ENCODE measurements around the gene TMEM42. TPM values are rescaled to one million over a fixed set of nuclear protein-coding genes. Genes with fewer than 3 reads are reported as not detected.

TMEM42 gene
- total and polyA plus RNA-seq, 10 of the 15 experiments (the other 5 are each of a cell fraction or from before 2014, with no cell fraction given): 5.0 to 20.5 (median 12.2) TPM

- Histone ChIP-seq H2AFZ (ENCODE audit: control insufficient read depth, low read depth, low read length) (no peak overlapping the region), H3K27ac (ENCODE audit: control insufficient read depth, insufficient read depth) (no peak overlapping the region), H3K4me2 (ENCODE audit: control insufficient read depth, insufficient read depth) (no peak overlapping the region), H4K20me1 (ENCODE audit: control insufficient read depth, insufficient read depth) (no peaks in the 10 kb centered on the region), H3K36me3 (ENCODE audit: control insufficient read depth in 2 of 2, insufficient read depth in 2 of 2, low read length in 1 of 2) (no peaks in the 10 kb centered on the region), H3K27me3 (replicated peaks in 1 of 2; ENCODE audit: control insufficient read depth in 2 of 2, insufficient read depth in 2 of 2, low read length in 1 of 2) (no peaks in the 10 kb centered on the region), H3K4me1 (ENCODE audit: control insufficient read depth, insufficient read depth, low read length) (no peaks in the 10 kb centered on the region), H3K79me2 (ENCODE audit: control insufficient read depth, insufficient read depth, low read length) (no peaks in the 10 kb centered on the region), H3K9ac (ENCODE audit: control insufficient read depth, insufficient read depth, low read length) (no peak overlapping the region), H3K4me3 (no peak overlapping the region), H3K9me3 (replicated peaks; ENCODE audit: control insufficient read depth, insufficient read depth, low read length) (no peaks in the 10 kb centered on the region)
- ATAC-seq: no peak
- ChIA-PET POLR2A (no interaction called here), CTCF (interaction anchor here (1.2 kb wide), 1 partner anchor 22 kb away, joined by 4 read pairs; no protein-coding TSS in a partner anchor), RAD21 (ENCODE audit: unreplicated experiment) (no interaction called here), SMC1A (ENCODE audit: uncharacterized antibody, unreplicated experiment) (no interaction called here)
- intact Hi-C loops (cut with micrococcal nuclease; ENCODE audit: unreplicated experiment) (no loop called here), in situ Hi-C loops (cut with MboI) (no loop called here)
- BruUV-seq (replicated peaks): no TSS peak
- DNase-seq (ENCODE audit: low read depth, low spot score): no peak
- no peak for TF ChIP-seq ASH2L (IDR thresholded peaks at IDR 0.05; ENCODE audit: borderline replicate concordance, low read depth)
- WGBS (ENCODE audit: insufficient coverage, insufficient replicate concordance, low lambda C conversion rate, missing lambda C conversion rate): 0% methylated on average over 3 of the region's 3 CpGs
- no peak for FAIRE-seq
These were observed 29.1 kb downstream of the TMEM42 start for GRCh38 chr3:44890852-44891251.

- ATAC-seq (no peak), DNase-seq (ENCODE audit: low read depth, low spot score) (no peak), FAIRE-seq (no peak)
- Histone ChIP-seq H3K4me2 (ENCODE audit: control insufficient read depth, insufficient read depth) (no peak overlapping the region), H3K27me3 (replicated peaks in 1 of 2; ENCODE audit: control insufficient read depth in 2 of 2, insufficient read depth in 2 of 2, low read length in 1 of 2) (no peaks in the 10 kb centered on the region), H3K27ac (ENCODE audit: control insufficient read depth, insufficient read depth) (no peak overlapping the region), H4K20me1 (ENCODE audit: control insufficient read depth, insufficient read depth) (no peaks in the 10 kb centered on the region), H3K4me1 (ENCODE audit: control insufficient read depth, insufficient read depth, low read length) (peaks cover 3% of the 10 kb centered on the region; the same call in 1 of the 2 replicates), H3K36me3 (ENCODE audit: control insufficient read depth in 2 of 2, insufficient read depth in 2 of 2, low read length in 1 of 2) (no peaks in the 10 kb centered on the region), H3K9ac (ENCODE audit: control insufficient read depth, insufficient read depth, low read length) (no peak overlapping the region), H3K79me2 (ENCODE audit: control insufficient read depth, insufficient read depth, low read length) (no peaks in the 10 kb centered on the region), H2AFZ (ENCODE audit: control insufficient read depth, low read depth, low read length) (no peak overlapping the region), H3K4me3 (no peak overlapping the region), H3K9me3 (replicated peaks; ENCODE audit: control insufficient read depth, insufficient read depth, low read length) (no peaks in the 10 kb centered on the region)
- TF ChIP-seq FOXM1 (IDR thresholded peaks at IDR 0.05; ENCODE audit: low read depth, low read length): no peak
- no peak for TF ChIP-seq KLF5 (IDR thresholded peaks at IDR 0.05; ENCODE audit: partially characterized antibody)
- no peak for TF ChIP-seq PRDM15 (CRISPR knock-in tag; IDR thresholded peaks at IDR 0.05)
- TF ChIP-seq SUPT20H (IDR thresholded peaks at IDR 0.05; ENCODE audit: borderline replicate concordance, control insufficient read depth, low read depth, low read length): no peak
- TF ChIP-seq IRF3 (IDR thresholded peaks at IDR 0.05): no peak
- no peak for TF ChIP-seq CBX3 (IDR thresholded peaks at IDR 0.05; ENCODE audit: borderline replicate concordance, low read depth)
- TF ChIP-seq ZZZ3 (IDR thresholded peaks at IDR 0.05; ENCODE audit: control insufficient read depth, insufficient read length, low read depth): no peak
- TF ChIP-seq KDM1A (IDR thresholded peaks at IDR 0.05; ENCODE audit: borderline replicate concordance): no peak
- no peak for TF ChIP-seq LARP7 (IDR thresholded peaks at IDR 0.05)
- no peak for TF ChIP-seq CREM (IDR thresholded peaks at IDR 0.05; ENCODE audit: low read depth)
- no peak for TF ChIP-seq BRCA1 (IDR thresholded peaks at IDR 0.05; ENCODE audit: low read depth, low read length)
- BruUV-seq (replicated peaks): no TSS peak
- in situ Hi-C loops (cut with MboI): no loop called here
- RAD21 ChIA-PET (ENCODE audit: unreplicated experiment): no interaction called here
- 65% methylated on average over 3 of the region's 3 CpGs for WGBS (ENCODE audit: insufficient coverage, insufficient replicate concordance, low lambda C conversion rate, missing lambda C conversion rate)
- CTCF ChIA-PET: no interaction called here
- POLR2A ChIA-PET: no interaction called here
- intact Hi-C loops (cut with micrococcal nuclease; ENCODE audit: unreplicated experiment): no loop called here
- SMC1A ChIA-PET (ENCODE audit: uncharacterized antibody, unreplicated experiment): no interaction called here
These were observed 31.0 kb downstream of the TMEM42 start for GRCh38 chr3:44892689-44893088.

All from GM12878 (cell line).